Inflammatory macrophage treated with lipopolysaccharide for 4 hours (primary cell): ENCODE results near the gene CDH22.

ENCODE experiments used
- DNase-seq: peaks from one replicate; pipeline ENCODE4 v3.0.0-alpha.2; 2020

The CDH22 gene

GRCh38 chr20:46296526-46297250 is 11.6 kb downstream of the CDH22 start:
- DNase-seq: no peak

GRCh38 chr20:46293084-46293483 is 15.2 kb downstream of the CDH22 start:
- no peak for DNase-seq

- no peak for DNase-seq
These were observed 16.9 kb downstream of the CDH22 start for GRCh38 chr20:46291401-46291800.

GRCh38 chr20:46289432-46289831 is 18.9 kb downstream of the CDH22 start:
- DNase-seq: no peak

GRCh38 chr20:46286977-46287376 is 21.3 kb downstream of the CDH22 start:
- no peak for DNase-seq

GRCh38 chr20:46286382-46286781 is 21.9 kb downstream of the CDH22 start:
- no peak for DNase-seq

GRCh38 chr20:46285740-46286139 is 22.6 kb downstream of the CDH22 start:
- no peak for DNase-seq

- no peak for DNase-seq
These were observed 23.2 kb downstream of the CDH22 start for GRCh38 chr20:46285072-46285471.

- no peak for DNase-seq
These were observed 24.3 kb downstream of the CDH22 start for GRCh38 chr20:46284040-46284427.

GRCh38 chr20:46283426-46284039 is 24.8 kb downstream of the CDH22 start:
- no peak for DNase-seq

- DNase-seq: no peak
These were observed 25.6 kb downstream of the CDH22 start for GRCh38 chr20:46282669-46283068.

- DNase-seq: no peak
These were observed 29.2 kb downstream of the CDH22 start for GRCh38 chr20:46279103-46279502.

- no peak for DNase-seq
These were observed 30.7 kb downstream of the CDH22 start for GRCh38 chr20:46277602-46278001.

- no peak for DNase-seq
These were observed 31.8 kb downstream of the CDH22 start for GRCh38 chr20:46276531-46276930.

GRCh38 chr20:46275091-46275490 is 33.2 kb downstream of the CDH22 start:
- no peak for DNase-seq

GRCh38 chr20:46273717-46274116 is 34.6 kb downstream of the CDH22 start:
- DNase-seq: no peak

- DNase-seq: no peak
These were observed 35.8 kb downstream of the CDH22 start for GRCh38 chr20:46272389-46273047.

- no peak for DNase-seq
These were observed 37.1 kb downstream of the CDH22 start for GRCh38 chr20:46270977-46271744.

- no peak for DNase-seq
These were observed 38.9 kb downstream of the CDH22 start for GRCh38 chr20:46269372-46269771.

GRCh38 chr20:46268662-46269061 is 39.6 kb downstream of the CDH22 start:
- DNase-seq: no peak

- no peak for DNase-seq
These were observed 40.1 kb downstream of the CDH22 start for GRCh38 chr20:46268131-46268614.

- no peak for DNase-seq
These were observed 40.9 kb downstream of the CDH22 start for GRCh38 chr20:46267108-46268105.
